Activated CD8-positive, alpha-beta T cell treated with anti-CD3 and anti-CD28 coated beads for 36 hours (primary cell): ENCODE data around the gene KLK6. TPM values are rescaled to one million over a fixed set of nuclear protein-coding genes. Genes with fewer than 3 reads are reported as not detected.

Experiments used
- ATAC-seq: fragments of 200-7000 bp; cut with Tn5 transposase; one replicate; pipeline ENCODE4 v1.10.0; 2021; ENCODE audit warnings: mild to moderate bottlenecking, moderate library complexity
- CTCF ChIA-PET: fragments of 350-600 bp; sonication (Branson Sonifier 250); formaldehyde crosslinking; loops from one replicate; lab custom pipeline; 2021; ENCODE audit warnings: antibody characterized with exemption; lab: Charles Lee
- POLR2A ChIA-PET: fragments of 350-600 bp; sonication (Branson Sonifier 250); formaldehyde crosslinking; loops from one replicate; lab custom pipeline; 2021; ENCODE audit warnings: antibody characterized with exemption; lab: Charles Lee
- DNase-seq: peaks from one replicate; pipeline ENCODE4 v3.0.0-alpha.2; 2020
- H3K27ac Mint-ChIP-seq: one replicate; pipeline ENCODE4 v1.8.0; 2021; ENCODE audit warnings: mild to moderate bottlenecking, mixed read lengths
- H3K27me3 Mint-ChIP-seq: one replicate; pipeline ENCODE4 v1.8.0; 2021; ENCODE audit warnings: mixed read lengths
- H3K36me3 Mint-ChIP-seq: one replicate; pipeline ENCODE4 v1.8.0; 2021; ENCODE audit warnings: low read depth, mixed read lengths
- H3K4me1 Mint-ChIP-seq: one replicate; pipeline ENCODE4 v1.8.0; 2021; ENCODE audit warnings: low read depth, mixed read lengths
- H3K4me3 Mint-ChIP-seq: one replicate; pipeline ENCODE4 v1.8.0; 2021; ENCODE audit warnings: mild to moderate bottlenecking, moderate library complexity, mixed read lengths
- H3K9me3 Mint-ChIP-seq: one replicate; pipeline ENCODE4 v1.8.0; 2021; ENCODE audit warnings: mixed read lengths
- intact Hi-C: fragments of 100-400 bp; cut with micrococcal nuclease; formaldehyde crosslinking; loops from one replicate; pipeline ENCODE4 v1.10.0; 2022
- total RNA-seq, 2 experiments: library from RNA; stranded (reverse); gene quantifications; one replicate each; pipeline ENCODE4 v1.2.3, GENCODE V29; 2021
- TF ChIP-seq, protein P1 (sequence below): fragments of 200-600 bp; IDR thresholded peaks from one replicate; pipeline ENCODE4 v1.8.0; 2022; ENCODE audit warnings: antibody characterized with exemption, mild to moderate bottlenecking

KLK6 gene
- total RNA-seq, 2 experiments from 2014 or later, result not detected

DNA sequence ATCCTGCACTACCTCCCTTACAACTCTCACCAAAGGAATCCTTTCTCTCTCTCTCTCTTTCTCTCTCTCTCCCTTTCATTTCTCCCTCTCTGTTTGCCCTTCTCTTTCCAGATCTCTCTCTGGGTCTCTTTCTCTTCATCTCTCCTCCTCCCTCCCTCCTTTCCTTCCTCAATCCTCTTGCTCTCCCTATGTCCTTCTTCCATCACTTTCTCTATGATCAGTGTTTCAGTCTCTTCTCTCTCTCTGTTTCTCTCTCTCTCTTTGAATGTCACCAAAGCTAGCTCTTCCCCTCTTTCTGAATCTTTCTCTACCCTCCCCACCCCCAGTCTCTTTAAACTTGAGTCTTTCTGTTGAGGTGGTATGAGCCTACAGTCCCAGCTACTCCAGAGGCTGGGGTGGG is 38.4 kb downstream of the KLK6 start:
- H3K4me1 Mint-ChIP-seq, result no peaks in the 10 kb centered on the region
- intact Hi-C loops, result no loop called here
- ChIA-PET POLR2A (interaction anchor here (0.6 kb wide), 1 partner anchor 308 kb away, joined by 3 read pairs; no protein-coding TSS in a partner anchor), CTCF (no interaction called here)
- no peak overlapping the region for H3K4me3 Mint-ChIP-seq
- H3K9me3 Mint-ChIP-seq, result no peaks in the 10 kb centered on the region
- no peak for ATAC-seq
- no peak overlapping the region for H3K27ac Mint-ChIP-seq
- TF ChIP-seq, protein P1, sequence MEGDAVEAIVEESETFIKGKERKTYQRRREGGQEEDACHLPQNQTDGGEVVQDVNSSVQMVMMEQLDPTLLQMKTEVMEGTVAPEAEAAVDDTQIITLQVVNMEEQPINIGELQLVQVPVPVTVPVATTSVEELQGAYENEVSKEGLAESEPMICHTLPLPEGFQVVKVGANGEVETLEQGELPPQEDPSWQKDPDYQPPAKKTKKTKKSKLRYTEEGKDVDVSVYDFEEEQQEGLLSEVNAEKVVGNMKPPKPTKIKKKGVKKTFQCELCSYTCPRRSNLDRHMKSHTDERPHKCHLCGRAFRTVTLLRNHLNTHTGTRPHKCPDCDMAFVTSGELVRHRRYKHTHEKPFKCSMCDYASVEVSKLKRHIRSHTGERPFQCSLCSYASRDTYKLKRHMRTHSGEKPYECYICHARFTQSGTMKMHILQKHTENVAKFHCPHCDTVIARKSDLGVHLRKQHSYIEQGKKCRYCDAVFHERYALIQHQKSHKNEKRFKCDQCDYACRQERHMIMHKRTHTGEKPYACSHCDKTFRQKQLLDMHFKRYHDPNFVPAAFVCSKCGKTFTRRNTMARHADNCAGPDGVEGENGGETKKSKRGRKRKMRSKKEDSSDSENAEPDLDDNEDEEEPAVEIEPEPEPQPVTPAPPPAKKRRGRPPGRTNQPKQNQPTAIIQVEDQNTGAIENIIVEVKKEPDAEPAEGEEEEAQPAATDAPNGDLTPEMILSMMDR, result no peak
- H3K36me3 Mint-ChIP-seq, result no peaks in the 10 kb centered on the region
- no peak for DNase-seq
- H3K27me3 Mint-ChIP-seq, result peaks cover 34% of the 10 kb centered on the region

DNA sequence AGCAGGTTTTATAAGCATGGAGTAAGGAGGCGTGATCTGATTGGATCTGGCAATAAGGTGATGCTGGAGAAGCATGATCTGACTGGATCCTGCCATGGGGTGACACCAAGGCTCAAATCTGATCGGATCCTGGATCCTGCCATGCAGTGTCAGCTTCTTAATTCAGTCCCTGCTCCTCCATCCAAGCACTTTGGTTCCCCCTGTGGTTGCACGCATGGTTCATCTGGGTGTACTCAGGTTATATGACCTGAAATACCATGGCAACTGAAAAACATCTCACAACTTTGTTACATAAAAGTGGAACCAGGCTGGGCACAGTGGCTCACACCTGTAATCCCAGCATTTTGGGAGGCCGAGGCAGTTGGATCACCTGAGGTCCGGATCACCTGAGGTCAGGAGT is 40.6 kb downstream of the KLK6 start:
- TF ChIP-seq, protein P1, result no peak
- POLR2A ChIA-PET, result no interaction called here
- Mint-ChIP-seq H3K9me3 (no peaks in the 10 kb centered on the region), H3K27me3 (peaks cover 32% of the 10 kb centered on the region), H3K4me3 (no peak overlapping the region), H3K4me1 (no peaks in the 10 kb centered on the region), H3K36me3 (no peaks in the 10 kb centered on the region), H3K27ac (no peak overlapping the region)
- no peak for DNase-seq
- no peak for ATAC-seq
- intact Hi-C loops, result loop anchor here (5.0 to 10.0 kb wide), 3 partner anchors 124 to 324 kb away; no protein-coding TSS in a partner anchor
- CTCF ChIA-PET, result interaction anchor here (1.2 to 1.6 kb wide), 3 partner anchors 7 to 168 kb away, joined by 3 to 7 read pairs (median 5); no protein-coding TSS in a partner anchor

DNA sequence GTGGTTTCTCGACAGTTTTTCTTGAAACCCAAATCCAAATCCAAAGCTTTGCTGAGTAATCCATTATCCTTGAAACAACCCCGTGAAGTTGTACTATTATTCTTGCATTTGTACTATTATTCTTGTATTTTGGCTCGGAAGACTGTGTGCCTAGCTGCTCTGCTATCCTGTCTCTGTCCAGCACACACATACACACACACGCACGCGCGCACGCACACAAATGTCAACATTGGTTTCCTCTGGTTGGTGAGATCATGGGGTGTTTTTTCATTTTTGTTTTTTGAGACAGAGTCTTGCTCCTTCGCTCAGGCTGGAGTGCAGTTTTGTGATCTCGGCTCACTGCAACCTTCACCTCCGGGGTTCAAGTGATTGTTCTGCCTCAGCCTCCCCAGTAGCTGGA is 43.2 kb downstream of the KLK6 start:
- Mint-ChIP-seq H3K4me3 (no peak overlapping the region), H3K27me3 (peaks cover 29% of the 10 kb centered on the region), H3K36me3 (no peaks in the 10 kb centered on the region), H3K27ac (no peak overlapping the region), H3K9me3 (no peaks in the 10 kb centered on the region), H3K4me1 (peaks cover 8% of the 10 kb centered on the region)
- DNase-seq, result no peak
- ChIA-PET CTCF (interaction anchor here (1.5 kb wide), 1 partner anchor 370 kb away, joined by 3 read pairs; no protein-coding TSS in a partner anchor), POLR2A (interaction anchor here (0.6 kb wide), 1 partner anchor 108 kb away, joined by 3 read pairs; no protein-coding TSS in a partner anchor)
- no peak for ATAC-seq
- TF ChIP-seq, protein P1, result no peak
- intact Hi-C loops, result loop anchor here (5.0 to 10.0 kb wide), 3 partner anchors 121 to 321 kb away; no protein-coding TSS in a partner anchor

DNA sequence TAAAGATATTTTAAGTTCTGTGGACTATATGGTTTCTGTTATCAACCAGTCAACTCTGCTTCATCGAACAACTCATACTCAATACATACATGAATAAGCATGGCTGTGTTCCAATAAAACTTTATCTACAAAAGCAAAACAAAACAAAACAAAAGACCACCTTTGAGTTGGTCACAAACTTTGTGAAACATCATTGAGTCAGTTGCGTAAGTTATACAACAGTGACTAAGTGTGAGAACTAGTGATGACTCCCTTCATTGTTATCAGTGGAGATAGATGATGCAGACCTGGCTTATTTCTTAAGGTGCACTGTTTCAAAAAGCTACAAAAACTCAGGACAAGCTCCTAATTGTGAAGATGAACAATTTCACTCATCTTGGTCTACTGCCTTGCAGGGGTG is 43.7 kb downstream of the KLK6 start:
- Mint-ChIP-seq H3K27me3 (peaks cover 27% of the 10 kb centered on the region), H3K36me3 (no peaks in the 10 kb centered on the region), H3K4me3 (no peak overlapping the region), H3K4me1 (peaks cover 8% of the 10 kb centered on the region), H3K9me3 (no peaks in the 10 kb centered on the region), H3K27ac (no peak overlapping the region)
- no peak for ATAC-seq
- intact Hi-C loops, result loop anchor here (5.0 to 10.0 kb wide), 3 partner anchors 121 to 321 kb away; no protein-coding TSS in a partner anchor
- ChIA-PET CTCF (interaction anchor here (1.5 kb wide), 2 partner anchors 20 to 369 kb away, joined by 3 to 4 read pairs; no protein-coding TSS in a partner anchor), POLR2A (interaction anchor here (0.6 kb wide), 1 partner anchor 108 kb away, joined by 3 read pairs; no protein-coding TSS in a partner anchor)
- DNase-seq, result no peak
- TF ChIP-seq, protein P1, result no peak

DNA sequence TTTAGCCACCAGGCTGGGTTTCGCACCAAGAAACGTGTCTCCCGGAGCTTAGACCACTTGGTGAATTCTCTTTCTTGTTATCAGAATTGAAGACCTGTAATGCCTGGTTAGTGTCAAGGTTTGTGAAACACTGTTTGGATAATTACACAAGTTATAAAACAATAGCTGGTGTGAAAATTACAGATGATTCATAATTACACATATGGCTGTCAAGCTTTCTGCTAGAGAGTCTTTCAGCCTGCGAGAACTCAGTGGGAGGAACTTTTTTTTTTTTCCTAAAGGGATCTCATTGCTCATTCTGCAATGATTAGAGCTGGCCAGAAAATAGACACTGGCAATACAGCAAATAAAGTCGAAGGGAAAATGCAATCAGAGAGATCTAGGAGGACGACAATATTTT is 44.8 kb downstream of the KLK6 start:
- no peaks in the 10 kb centered on the region for H3K36me3 Mint-ChIP-seq
- no peak overlapping the region for H3K27ac Mint-ChIP-seq
- DNase-seq, result no peak
- H3K4me1 Mint-ChIP-seq, result peaks cover 8% of the 10 kb centered on the region
- POLR2A ChIA-PET, result interaction anchor here (0.7 kb wide), 1 partner anchor 200 kb away, joined by 3 read pairs; no protein-coding TSS in a partner anchor
- H3K4me3 Mint-ChIP-seq, result no peak overlapping the region
- TF ChIP-seq, protein P1, result no peak
- CTCF ChIA-PET, result interaction anchor here (1.3 to 1.5 kb wide), 3 partner anchors 19 to 255 kb away, joined by 3 to 4 read pairs (median 3); no protein-coding TSS in a partner anchor
- ATAC-seq, result no peak
- intact Hi-C loops, result loop anchor here (10.0 kb wide), 2 partner anchors 120 to 320 kb away; no protein-coding TSS in a partner anchor
- peaks cover 28% of the 10 kb centered on the region for H3K27me3 Mint-ChIP-seq
- H3K9me3 Mint-ChIP-seq, result no peaks in the 10 kb centered on the region
